Smooth muscle cell (in vitro differentiated cells): ENCODE results near the gene USP49. TPM values are rescaled to one million over a fixed set of nuclear protein-coding genes. Genes with fewer than 3 reads are reported as not detected.

Experiments
- DNase-seq: peaks from one replicate; lab custom pipeline; 2025; ENCODE audit not compliant: unreplicated experiment; lab: John Stamatoyannopoulos, UW
- H2AFZ ChIP-seq: fragments of 200-600 bp; sonication (generic); 2 replicates; pipeline ENCODE4 v1.6.0; 2016; ENCODE audit warnings: antibody characterized with exemption, low read depth, mild to moderate bottlenecking
- H3F3A ChIP-seq: fragments of 200-600 bp; sonication (generic); 2 replicates; pipeline ENCODE4 v1.6.0; 2017; ENCODE audit warnings: antibody characterized with exemption, low read depth
- H3K27ac ChIP-seq: fragments of 200-600 bp; sonication (generic); 2 replicates; pipeline ENCODE4 v1.5.1; 2016; ENCODE audit warnings: low read depth, mild to moderate bottlenecking
- H3K27me3 ChIP-seq: fragments of 200-600 bp; sonication (generic); 2 replicates; pipeline ENCODE4 v1.6.1; 2016; ENCODE audit warnings: low read depth, mild to moderate bottlenecking
- H3K36me3 ChIP-seq: fragments of 200-600 bp; sonication (generic); 2 replicates; pipeline ENCODE4 v1.5.1; 2016; ENCODE audit warnings: low read depth
- H3K4me1 ChIP-seq: fragments of 200-600 bp; sonication (generic); 2 replicates; pipeline ENCODE4 v1.5.1; 2016; ENCODE audit warnings: low read depth
- H3K4me2 ChIP-seq: fragments of 200-600 bp; sonication (generic); 2 replicates; pipeline ENCODE4 v1.6.0; 2016; ENCODE audit warnings: mild to moderate bottlenecking
- H3K4me3 ChIP-seq: fragments of 200-600 bp; sonication (generic); 2 replicates; pipeline ENCODE4 v1.5.1; 2016; ENCODE audit warnings: mild to moderate bottlenecking
- H3K79me2 ChIP-seq: fragments of 200-600 bp; sonication (generic); 2 replicates; pipeline ENCODE4 v1.6.0; 2016; ENCODE audit warnings: low read depth, mild to moderate bottlenecking
- H3K9ac ChIP-seq: fragments of 200-600 bp; sonication (generic); 2 replicates; pipeline ENCODE4 v1.6.0; 2016; ENCODE audit warnings: low read depth
- H3K9me3 ChIP-seq: fragments of 200-600 bp; sonication (generic); replicated peaks from 2 replicates; pipeline ENCODE4 v1.5.1; 2016; ENCODE audit warnings: low read depth
- H4K20me1 ChIP-seq: fragments of 200-600 bp; sonication (generic); 2 replicates; pipeline ENCODE4 v1.6.0; 2016; ENCODE audit warnings: low read depth
- CTCF ChIP-seq: fragments of 200-600 bp; sonication (generic); IDR thresholded peaks from 2 replicates; pipeline ENCODE4 v1.5.1; 2017; ENCODE audit warnings: borderline replicate concordance, mild to moderate bottlenecking, antibody characterized with exemption; ENCODE audit not compliant: insufficient read depth, poor library complexity, severe bottlenecking
- WGBS: methylation state at CpG from one replicate; pipeline ENCODE4 v1.1.7; 2016; ENCODE audit warnings: low lambda C conversion rate; 5-methylcytosine and 5-hydroxymethylcytosine counted together
- polyA plus RNA-seq: library from polyadenylated mRNA; unstranded; fragments of >200 nt; fragmentation: Nextera tagmentation; extraction: Ambion mirVana; gene quantifications from 2 replicates; pipeline ENCODE4 v1.2.1, GENCODE V29; 2016
- total RNA-seq: library from RNA; depleted of rRNA; stranded (reverse); fragments of >200 nt; gene quantifications from 2 replicates; pipeline ENCODE4 v1.2.3, GENCODE V29; 2014

Gene USP49
- total and polyA plus RNA-seq, 2 experiments from 2014 or later: 1.9 to 5.2 TPM

- H3K4me2 ChIP-seq: peak overlapping the region; percentile 32
- no peak overlapping the region for H3K4me3 ChIP-seq
- 17% methylated on average over 4 of the region's 4 CpGs for WGBS
- H3K36me3 ChIP-seq: no peaks in the 10 kb centered on the region
- no peak overlapping the region for H3K9ac ChIP-seq
- H3K4me1 ChIP-seq: peaks cover 12% of the 10 kb centered on the region
- no peaks in the 10 kb centered on the region for H4K20me1 ChIP-seq
- no peak for DNase-seq
- no peak overlapping the region for H2AFZ ChIP-seq
- H3K27me3 ChIP-seq: no peaks in the 10 kb centered on the region
- no peak overlapping the region for H3K27ac ChIP-seq
- H3F3A ChIP-seq: no peaks in the 10 kb centered on the region
- no peaks in the 10 kb centered on the region for H3K9me3 ChIP-seq
- no peak for TF ChIP-seq CTCF
- no peaks in the 10 kb centered on the region for H3K79me2 ChIP-seq
Measured at GRCh38 chr6:41887331-41887751, 7.8 kb downstream of the USP49 start.

GRCh38 chr6:41885930-41886329 is 9.2 kb downstream of the USP49 start:
- Histone ChIP-seq H3K9me3 (no peaks in the 10 kb centered on the region), H3K79me2 (no peaks in the 10 kb centered on the region), H3K4me3 (no peak overlapping the region), H3K4me2 (no peak overlapping the region), H3K27me3 (no peaks in the 10 kb centered on the region), H3F3A (no peaks in the 10 kb centered on the region), H2AFZ (no peak overlapping the region), H3K4me1 (peaks cover 12% of the 10 kb centered on the region), H3K27ac (no peak overlapping the region), H3K36me3 (no peaks in the 10 kb centered on the region), H4K20me1 (no peaks in the 10 kb centered on the region), H3K9ac (no peak overlapping the region)
- no peak for DNase-seq
- no peak for TF ChIP-seq CTCF
- 90% methylated on average over 1 of the region's 1 CpG for WGBS

- Histone ChIP-seq H4K20me1 (no peaks in the 10 kb centered on the region), H3K4me1 (peaks cover 12% of the 10 kb centered on the region), H3K79me2 (no peaks in the 10 kb centered on the region), H3K36me3 (no peaks in the 10 kb centered on the region), H3F3A (no peaks in the 10 kb centered on the region), H3K9ac (no peak overlapping the region), H3K27me3 (no peaks in the 10 kb centered on the region), H3K9me3 (no peaks in the 10 kb centered on the region), H3K27ac (no peak overlapping the region), H3K4me2 (no peak overlapping the region), H3K4me3 (no peak overlapping the region), H2AFZ (no peak overlapping the region)
- no peak for TF ChIP-seq CTCF
- WGBS: 94% methylated on average over 5 of the region's 5 CpGs
- no peak for DNase-seq
Measured at GRCh38 chr6:41884957-41885356, 10.2 kb downstream of the USP49 start.

- no peaks in the 10 kb centered on the region for H3K36me3 ChIP-seq
- H3K4me1 ChIP-seq: peaks cover 6% of the 10 kb centered on the region
- no peak overlapping the region for H3K4me2 ChIP-seq
- H3K4me3 ChIP-seq: no peak overlapping the region
- H3K27ac ChIP-seq: no peak overlapping the region
- H4K20me1 ChIP-seq: no peaks in the 10 kb centered on the region
- H3K9ac ChIP-seq: no peak overlapping the region
- no peaks in the 10 kb centered on the region for H3K27me3 ChIP-seq
- no peak for DNase-seq
- no peak for TF ChIP-seq CTCF
- 91% methylated on average over 1 of the region's 1 CpG for WGBS
- no peak overlapping the region for H2AFZ ChIP-seq
- no peaks in the 10 kb centered on the region for H3K79me2 ChIP-seq
- H3F3A ChIP-seq: no peaks in the 10 kb centered on the region
- no peaks in the 10 kb centered on the region for H3K9me3 ChIP-seq
Measured at GRCh38 chr6:41881506-41881905, 13.7 kb downstream of the USP49 start.
